SK-N-SH treated with all-trans-retinoic acid at 6 μM for 48 hours (cell line): ENCODE results near the gene PPP2R3B.
"Not testable (repeated sequence)": the region's sequence is repeated elsewhere in the genome, so short reads cannot be mapped to it uniquely, and the experiment has no call there.

ENCODE experiments used
- ATAC-seq: fragments of 200-7000 bp; cut with Tn5 transposase; 3 replicates; pipeline ENCODE4 v1.9.1; 2020; ENCODE audit warnings: mild to moderate bottlenecking, moderate library complexity
- ARNTL ChIP-seq: fragments of 450-650 bp; formaldehyde crosslinking; IDR thresholded peaks from 2 replicates; pipeline ENCODE4 v1.5.0; 2020; ENCODE audit warnings: low read depth, mild to moderate bottlenecking, moderate library complexity, borderline replicate concordance
- BACH2 ChIP-seq: fragments of 250-450 bp; sonication (Bioruptor Pico); IDR thresholded peaks from 2 replicates; pipeline ENCODE4 v1.9.0; 2021; ENCODE audit warnings: mild to moderate bottlenecking, borderline replicate concordance
- CREB5 ChIP-seq: fragments of 250-450 bp; sonication (Bioruptor Pico); IDR thresholded peaks from 2 replicates; pipeline ENCODE4 v1.5.1; 2020; ENCODE audit warnings: low read depth, mild to moderate bottlenecking, moderate library complexity
- CSDC2 ChIP-seq: fragments of 250-450 bp; sonication (Bioruptor Pico); IDR thresholded peaks from 2 replicates; pipeline ENCODE4 v1.5.0; 2020; ENCODE audit warnings: mild to moderate bottlenecking, moderate library complexity
- GLIS3 ChIP-seq: fragments of 250-450 bp; sonication (Bioruptor Pico); IDR thresholded peaks from 2 replicates; pipeline ENCODE4 v1.5.0; 2020; ENCODE audit warnings: mild to moderate bottlenecking, moderate library complexity
- ISL1 ChIP-seq: fragments of 250-450 bp; sonication (Bioruptor Pico); IDR thresholded peaks from 2 replicates; pipeline ENCODE4 v2.1.2; 2022; ENCODE audit warnings: mild to moderate bottlenecking, moderate library complexity
- OSR1 ChIP-seq: fragments of 250-450 bp; sonication (Bioruptor Pico); IDR thresholded peaks from 2 replicates; pipeline ENCODE4 v1.8.0; 2022; ENCODE audit warnings: moderate library complexity, mild to moderate bottlenecking, inconsistent platforms
- PATZ1 ChIP-seq: fragments of 250-450 bp; sonication (Bioruptor Pico); IDR thresholded peaks from 2 replicates; pipeline ENCODE4 v1.8.0; 2020; ENCODE audit warnings: mild to moderate bottlenecking, moderate library complexity, borderline replicate concordance
- PPARA ChIP-seq: fragments of 250-450 bp; sonication (Bioruptor Pico); IDR thresholded peaks from 2 replicates; pipeline ENCODE4 v1.5.0; 2020; ENCODE audit warnings: mild to moderate bottlenecking, borderline replicate concordance
- RARB ChIP-seq: fragments of 250-450 bp; sonication (Bioruptor Pico); IDR thresholded peaks from 2 replicates; pipeline ENCODE4 v1.8.0; 2021; ENCODE audit warnings: mild to moderate bottlenecking, moderate library complexity
- SNAI2 ChIP-seq: fragments of 250-450 bp; sonication (Bioruptor Pico); IDR thresholded peaks from 2 replicates; pipeline ENCODE4 v1.5.0; 2020; ENCODE audit warnings: mild to moderate bottlenecking, moderate library complexity
- TOX ChIP-seq: fragments of 250-450 bp; sonication (Bioruptor Pico); IDR thresholded peaks from 2 replicates; pipeline ENCODE4 v1.8.0; 2021; ENCODE audit warnings: mild to moderate bottlenecking, moderate library complexity, borderline replicate concordance
- TSHZ2 ChIP-seq: fragments of 250-450 bp; sonication (Bioruptor Pico); IDR thresholded peaks from 2 replicates; pipeline ENCODE4 v1.5.0; 2020; ENCODE audit warnings: mild to moderate bottlenecking, moderate library complexity
- ZC3H10 ChIP-seq: fragments of 250-450 bp; sonication (Bioruptor Pico); IDR thresholded peaks from 2 replicates; pipeline ENCODE4 v1.5.1; 2021; ENCODE audit warnings: mild to moderate bottlenecking, moderate library complexity
- ZFP3 ChIP-seq: fragments of 250-450 bp; sonication (Bioruptor Pico); IDR thresholded peaks from 2 replicates; pipeline ENCODE4 v1.5.0; 2020; ENCODE audit warnings: mild to moderate bottlenecking, moderate library complexity
- ZFP30 ChIP-seq: fragments of 450-650 bp; formaldehyde crosslinking; IDR thresholded peaks from 2 replicates; pipeline ENCODE4 v1.5.0; 2022; ENCODE audit warnings: mild to moderate bottlenecking, moderate library complexity
- ZNF565 ChIP-seq: fragments of 450-650 bp; formaldehyde crosslinking; conservative IDR thresholded peaks from 2 replicates; pipeline ENCODE4 v1.5.0; 2020; ENCODE audit warnings: low read depth, mild to moderate bottlenecking, moderate library complexity
- ZNF70 ChIP-seq: fragments of 450-650 bp; formaldehyde crosslinking; IDR thresholded peaks from 2 replicates; pipeline ENCODE4 v1.5.0; 2020; ENCODE audit warnings: mild to moderate bottlenecking, moderate library complexity
- TF ChIP-seq, protein P1 (sequence below): fragments of 250-450 bp; sonication (Bioruptor Pico); IDR thresholded peaks from 2 replicates; pipeline ENCODE4 v1.5.1; 2021; ENCODE audit warnings: mild to moderate bottlenecking, moderate library complexity
- TF ChIP-seq, protein P2 (sequence below): fragments of 250-450 bp; sonication (Bioruptor Pico); IDR thresholded peaks from 2 replicates; pipeline ENCODE4 v1.8.0; 2021; ENCODE audit warnings: low read depth, mild to moderate bottlenecking, moderate library complexity, borderline replicate concordance

PPP2R3B gene

GRCh38 chrX:434946-435345 lies 48.2 kb upstream of the PPP2R3B start:
- TF ChIP-seq ZFP3 (CRISPR knock-in tag) (no peak), CREB5 (CRISPR knock-in tag) (no peak), OSR1 (CRISPR knock-in tag) (no peak), BACH2 (CRISPR knock-in tag) (no peak), ZNF565 (no peak), SNAI2 (CRISPR knock-in tag) (no peak), ZFP30 (CRISPR knock-in tag) (no peak), ARNTL (no peak), TOX (CRISPR knock-in tag) (no peak), ISL1 (CRISPR knock-in tag) (no peak)
- TF ChIP-seq, protein P1, sequence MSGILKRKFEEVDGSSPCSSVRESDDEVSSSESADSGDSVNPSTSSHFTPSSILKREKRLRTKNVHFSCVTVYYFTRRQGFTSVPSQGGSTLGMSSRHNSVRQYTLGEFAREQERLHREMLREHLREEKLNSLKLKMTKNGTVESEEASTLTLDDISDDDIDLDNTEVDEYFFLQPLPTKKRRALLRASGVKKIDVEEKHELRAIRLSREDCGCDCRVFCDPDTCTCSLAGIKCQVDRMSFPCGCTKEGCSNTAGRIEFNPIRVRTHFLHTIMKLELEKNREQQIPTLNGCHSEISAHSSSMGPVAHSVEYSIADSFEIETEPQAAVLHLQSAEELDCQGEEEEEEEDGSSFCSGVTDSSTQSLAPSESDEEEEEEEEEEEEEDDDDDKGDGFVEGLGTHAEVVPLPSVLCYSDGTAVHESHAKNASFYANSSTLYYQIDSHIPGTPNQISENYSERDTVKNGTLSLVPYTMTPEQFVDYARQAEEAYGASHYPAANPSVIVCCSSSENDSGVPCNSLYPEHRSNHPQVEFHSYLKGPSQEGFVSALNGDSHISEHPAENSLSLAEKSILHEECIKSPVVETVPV (CRISPR knock-in tag), result no peak

DNA sequence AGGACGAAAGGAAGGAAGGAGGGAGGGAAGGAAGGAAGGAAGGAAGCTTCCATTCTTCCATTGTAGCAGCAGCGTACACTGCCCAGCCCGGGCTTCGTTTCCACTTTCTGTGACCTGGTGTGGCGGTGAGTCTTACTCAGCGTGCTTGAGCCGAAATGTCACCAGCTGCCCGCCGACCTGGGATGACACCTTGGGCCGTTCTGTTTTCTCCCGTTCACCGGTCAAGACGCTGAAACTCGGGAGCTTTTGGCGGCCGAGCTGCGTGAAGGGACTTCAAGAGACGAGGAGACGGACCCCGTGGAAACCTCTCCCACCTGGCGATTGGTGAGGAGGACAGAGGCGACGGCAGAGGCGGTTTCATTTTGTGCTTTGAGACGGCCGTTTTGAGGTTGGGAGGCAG lies 47.1 kb upstream of the PPP2R3B start:
- TF ChIP-seq GLIS3 (CRISPR knock-in tag) (no peak), CREB5 (CRISPR knock-in tag) (no peak), PATZ1 (CRISPR knock-in tag) (no peak), ZNF70 (CRISPR knock-in tag) (no peak), TSHZ2 (CRISPR knock-in tag) (no peak), RARB (CRISPR knock-in tag) (no peak), SNAI2 (CRISPR knock-in tag) (no peak), PPARA (CRISPR knock-in tag) (no peak), TOX (CRISPR knock-in tag) (no peak), BACH2 (CRISPR knock-in tag) (no peak), CSDC2 (CRISPR knock-in tag) (no peak), ZC3H10 (CRISPR knock-in tag) (no peak), ARNTL (no peak), ZFP30 (CRISPR knock-in tag) (no peak), OSR1 (CRISPR knock-in tag) (no peak), ZFP3 (CRISPR knock-in tag) (no peak)
- TF ChIP-seq, protein P2, sequence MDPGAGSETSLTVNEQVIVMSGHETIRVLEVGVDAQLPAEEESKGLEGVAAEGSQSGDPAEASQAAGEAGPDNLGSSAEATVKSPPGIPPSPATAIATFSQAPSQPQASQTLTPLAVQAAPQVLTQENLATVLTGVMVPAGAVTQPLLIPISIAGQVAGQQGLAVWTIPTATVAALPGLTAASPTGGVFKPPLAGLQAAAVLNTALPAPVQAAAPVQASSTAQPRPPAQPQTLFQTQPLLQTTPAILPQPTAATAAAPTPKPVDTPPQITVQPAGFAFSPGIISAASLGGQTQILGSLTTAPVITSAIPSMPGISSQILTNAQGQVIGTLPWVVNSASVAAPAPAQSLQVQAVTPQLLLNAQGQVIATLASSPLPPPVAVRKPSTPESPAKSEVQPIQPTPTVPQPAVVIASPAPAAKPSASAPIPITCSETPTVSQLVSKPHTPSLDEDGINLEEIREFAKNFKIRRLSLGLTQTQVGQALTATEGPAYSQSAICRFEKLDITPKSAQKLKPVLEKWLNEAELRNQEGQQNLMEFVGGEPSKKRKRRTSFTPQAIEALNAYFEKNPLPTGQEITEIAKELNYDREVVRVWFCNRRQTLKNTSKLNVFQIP (CRISPR knock-in tag), result no peak
- no peak for ATAC-seq

More at GRCh38 chrX:434946-435345, 48.2 kb upstream of the PPP2R3B start:
- ATAC-seq, result no peak

DNA sequence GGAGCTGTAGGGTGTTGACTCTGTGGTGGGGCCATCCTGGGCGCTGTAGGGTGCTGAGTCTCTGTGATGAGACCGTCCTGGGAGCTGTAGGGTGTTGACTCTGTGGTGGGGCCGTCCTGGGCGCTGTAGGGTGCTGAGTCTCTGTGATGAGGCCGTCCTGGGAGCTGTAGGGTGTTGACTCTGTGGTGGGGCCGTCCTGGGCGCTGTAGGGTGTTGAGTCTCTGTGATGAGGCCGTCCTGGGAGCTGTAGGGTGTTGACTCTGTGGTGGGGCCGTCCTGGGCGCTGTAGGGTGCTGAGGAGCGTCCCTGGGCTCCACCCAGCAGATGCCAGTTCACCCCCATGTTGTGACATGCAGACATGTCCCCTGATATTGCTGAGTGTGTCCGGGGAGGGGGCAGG lies 46.0 kb upstream of the PPP2R3B start:
- not testable (repeated sequence) for ATAC-seq
